Gastroesophageal sphincter (tissue), 3 donors: ENCODE results near the gene VEGFA.
A peak's percentile ranks its signal among the peaks of the same experiment; 100 is the strongest.

Source experiments
- EP300 ChIP-seq: sonication (generic); formaldehyde crosslinking; IDR thresholded peaks from one replicate; pipeline ENCODE4 v1.6.1; 2017; ENCODE audit warnings: antibody characterized with exemption, mild to moderate bottlenecking
- TF ChIP-seq, protein P1 (sequence below), 4 experiments: fragments of 200-600 bp in 2 of 4; fragments of 450-650 bp in 2 of 4; sonication (generic) in 1 of 4; IDR thresholded peaks; one replicate each; pipeline ENCODE4 v1.5.1; 2017 to 2019; ENCODE audit warnings: antibody characterized with exemption in 4 of 4, mild to moderate bottlenecking in 2 of 4, moderate library complexity in 2 of 4

DNA sequence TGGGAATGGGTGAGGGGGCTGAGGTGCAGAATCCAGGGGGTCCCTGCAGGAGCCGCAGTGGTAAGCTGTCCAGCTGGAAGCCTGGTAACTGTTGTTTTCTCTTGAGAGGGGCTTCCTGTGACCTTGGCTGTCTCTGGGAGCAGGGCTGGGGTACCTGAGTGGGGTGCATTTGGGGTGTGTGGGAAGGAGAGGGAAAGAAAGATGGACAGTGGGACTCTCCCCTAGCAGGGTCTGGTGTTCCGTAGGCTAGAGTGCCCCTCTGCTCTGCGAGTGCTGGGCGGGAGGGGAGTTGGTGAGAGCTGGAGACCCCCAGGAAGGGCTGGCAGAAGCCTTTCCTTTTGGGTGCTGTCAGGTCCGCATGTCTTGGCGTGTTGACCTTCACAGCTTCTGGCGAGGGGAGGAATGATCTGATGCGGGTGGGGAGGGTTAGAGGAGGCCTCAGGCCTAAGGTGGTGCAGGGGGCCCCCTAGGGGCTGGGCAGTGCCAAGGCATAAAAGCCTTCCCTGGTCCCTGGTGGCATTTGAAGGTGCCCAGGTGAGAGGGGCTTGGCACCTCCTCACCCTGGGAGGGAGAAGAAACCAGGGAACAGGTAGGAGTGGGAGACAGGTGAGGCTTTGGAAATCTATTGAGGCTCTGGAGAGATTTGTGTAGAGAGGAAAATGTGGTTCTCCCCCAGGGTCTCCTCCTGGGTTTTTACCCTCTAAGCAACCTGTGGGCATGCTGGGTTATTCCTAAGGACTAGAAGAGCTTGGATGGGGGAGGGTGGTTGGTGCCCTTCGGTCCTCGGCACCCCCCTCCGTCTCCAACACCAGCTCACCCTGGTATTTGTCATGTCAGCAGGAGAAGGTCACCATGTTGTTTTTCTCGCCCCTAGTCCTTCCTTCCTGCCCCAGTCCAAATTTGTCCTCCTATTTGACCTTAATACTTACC lies 3.3 kb downstream of the VEGFA start:
- TF ChIP-seq, protein P1, sequence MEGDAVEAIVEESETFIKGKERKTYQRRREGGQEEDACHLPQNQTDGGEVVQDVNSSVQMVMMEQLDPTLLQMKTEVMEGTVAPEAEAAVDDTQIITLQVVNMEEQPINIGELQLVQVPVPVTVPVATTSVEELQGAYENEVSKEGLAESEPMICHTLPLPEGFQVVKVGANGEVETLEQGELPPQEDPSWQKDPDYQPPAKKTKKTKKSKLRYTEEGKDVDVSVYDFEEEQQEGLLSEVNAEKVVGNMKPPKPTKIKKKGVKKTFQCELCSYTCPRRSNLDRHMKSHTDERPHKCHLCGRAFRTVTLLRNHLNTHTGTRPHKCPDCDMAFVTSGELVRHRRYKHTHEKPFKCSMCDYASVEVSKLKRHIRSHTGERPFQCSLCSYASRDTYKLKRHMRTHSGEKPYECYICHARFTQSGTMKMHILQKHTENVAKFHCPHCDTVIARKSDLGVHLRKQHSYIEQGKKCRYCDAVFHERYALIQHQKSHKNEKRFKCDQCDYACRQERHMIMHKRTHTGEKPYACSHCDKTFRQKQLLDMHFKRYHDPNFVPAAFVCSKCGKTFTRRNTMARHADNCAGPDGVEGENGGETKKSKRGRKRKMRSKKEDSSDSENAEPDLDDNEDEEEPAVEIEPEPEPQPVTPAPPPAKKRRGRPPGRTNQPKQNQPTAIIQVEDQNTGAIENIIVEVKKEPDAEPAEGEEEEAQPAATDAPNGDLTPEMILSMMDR (IDR thresholded peaks at IDR 0.05): peak in 3 of 4 experiments; percentile 50 to 78 (median 57)
- TF ChIP-seq EP300: no peak
